SK-N-SH (cell line): Measurements from ENCODE around the gene MGAT5B. TPM values are rescaled to one million over a fixed set of nuclear protein-coding genes. Genes with fewer than 3 reads are reported as not detected.
A peak's percentile ranks its signal among the peaks of the same experiment; 100 is the strongest.

ENCODE experiments used
- CTCF ChIA-PET: fragments of 300-600, 350-600 bp; formaldehyde crosslinking; extraction: SDS; loops from one replicate; lab custom pipeline; 2021; lab: Yijun Ruan, JAX
- POLR2A ChIA-PET: fragments of 350-600 bp; sonication (Branson Sonifier 250); formaldehyde crosslinking; extraction: SDS; loops from one replicate; lab custom pipeline; 2020; ENCODE audit warnings: antibody characterized with exemption, inconsistent platforms; lab: Yijun Ruan, JAX
- DNase-seq: peaks from one replicate; pipeline ENCODE4 v3.0.0; 2012
- H2AFZ ChIP-seq: fragments of 200-600 bp; sonication (generic); 2 replicates; pipeline ENCODE4 v1.8.1; 2016; ENCODE audit warnings: antibody characterized with exemption, mild to moderate bottlenecking, low read depth
- H3F3A ChIP-seq: fragments of 200-600 bp; sonication (generic); replicated peaks from 2 replicates; pipeline ENCODE3; 2016; ENCODE audit warnings: antibody characterized with exemption, mild to moderate bottlenecking; ENCODE audit not compliant: insufficient read depth
- H3K27ac ChIP-seq, 2 experiments: fragments of 200-500 bp in 1 of 2; fragments of 200-600 bp in 1 of 2; sonication (Bioruptor generic) in 1 of 2; sonication (generic), shearing (Covaris generic) in 1 of 2; 2 replicates each; pipeline versions ENCODE4 v1.5.1 to v1.6.1; 2014 to 2016; ENCODE audit warnings: low read depth in 2 of 2, inconsistent platforms in 1 of 2, low read length in 1 of 2, mild to moderate bottlenecking in 1 of 2, mixed read lengths in 1 of 2
- H3K27me3 ChIP-seq: fragments of 200-600 bp; sonication (generic), shearing (Covaris generic); 2 replicates; pipeline ENCODE4 v1.6.1; 2016; ENCODE audit warnings: mixed run types; ENCODE audit not compliant: insufficient read depth
- H3K36me3 ChIP-seq, 2 experiments: fragments of 200-500 bp in 1 of 2; fragments of 200-600 bp in 1 of 2; sonication (Bioruptor generic) in 1 of 2; sonication (generic) in 1 of 2; replicated peaks in 1 of 2; 2 replicates each; pipeline versions ENCODE3 to v1.5.1; 2014 to 2016; ENCODE audit warnings: low read length in 1 of 2, mild to moderate bottlenecking in 1 of 2; ENCODE audit not compliant: insufficient read depth in 2 of 2, control insufficient read depth in 1 of 2
- H3K4me1 ChIP-seq, 2 experiments: fragments of 200-500 bp in 1 of 2; fragments of 200-600 bp in 1 of 2; sonication (Bioruptor generic) in 1 of 2; sonication (generic), shearing (Covaris generic) in 1 of 2; 2 replicates each; pipeline versions ENCODE4 v1.5.1 to v1.6.1; 2014 to 2016; ENCODE audit warnings: low read depth in 1 of 2, low read length in 1 of 2, mixed run types in 1 of 2; ENCODE audit not compliant: insufficient read depth in 2 of 2, control insufficient read depth in 1 of 2
- H3K4me2 ChIP-seq: fragments of 200-600 bp; sonication (generic), shearing (Covaris generic); 2 replicates; pipeline ENCODE4 v1.6.1; 2017; ENCODE audit warnings: mixed run types
- H3K4me3 ChIP-seq, 2 experiments: fragments of 200-500 bp in 1 of 2; fragments of 200-600 bp in 1 of 2; sonication (Bioruptor generic) in 1 of 2; sonication (generic), shearing (Covaris generic) in 1 of 2; 2 replicates each; pipeline versions ENCODE4 v1.5.1 to v1.8.1; 2014 to 2016; ENCODE audit warnings: low read depth in 2 of 2, inconsistent platforms in 1 of 2, low read length in 1 of 2, mild to moderate bottlenecking in 1 of 2, mixed read lengths in 1 of 2, moderate library complexity in 1 of 2
- H3K79me2 ChIP-seq: fragments of 200-600 bp; sonication (generic); 2 replicates; pipeline ENCODE4 v1.8.1; 2017; ENCODE audit warnings: mild to moderate bottlenecking; ENCODE audit not compliant: insufficient read depth
- H3K9ac ChIP-seq: fragments of 200-600 bp; sonication (generic); 2 replicates; pipeline ENCODE4 v1.6.1; 2017; ENCODE audit warnings: mixed run types
- H3K9me2 ChIP-seq: fragments of 200-600 bp; sonication (generic); 2 replicates; pipeline ENCODE4 v1.6.1; 2017; ENCODE audit warnings: mixed run types
- H3K9me3 ChIP-seq: fragments of 200-600 bp; sonication (generic); 2 replicates; pipeline ENCODE4 v1.6.1; 2017; ENCODE audit warnings: mixed run types, mild to moderate bottlenecking, moderate library complexity
- H4K20me1 ChIP-seq: fragments of 200-600 bp; sonication (generic); 2 replicates; pipeline ENCODE4 v1.6.1; 2017; ENCODE audit warnings: mild to moderate bottlenecking, mixed run types; ENCODE audit not compliant: insufficient read depth
- CHD2 ChIP-seq: fragments of 150-350 bp; IDR thresholded peaks from 2 replicates; pipeline ENCODE4 v1.6.1; 2018; ENCODE audit warnings: low read length; ENCODE audit not compliant: partially characterized antibody
- ELF1 ChIP-seq: IDR thresholded peaks from 2 replicates; pipeline ENCODE4 v1.4.0; 2012
- EP300 ChIP-seq, 2 experiments: IDR thresholded peaks; 2 replicates each; pipeline versions ENCODE4 v1.4.0 to v1.6.1; 2012; ENCODE audit warnings: borderline replicate concordance in 1 of 2, low read depth in 1 of 2, low read length in 1 of 2
- FOSL2 ChIP-seq: IDR thresholded peaks from 2 replicates; pipeline ENCODE4 v1.4.0; 2012; ENCODE audit warnings: low read depth, mild to moderate bottlenecking, moderate library complexity, borderline replicate concordance
- FOXJ3 ChIP-seq: sonication (generic); formaldehyde crosslinking; IDR thresholded peaks from 2 replicates; pipeline ENCODE4 v1.5.1; 2020; ENCODE audit warnings: mild to moderate bottlenecking, missing genetic modification reagents
- GATA2 ChIP-seq: sonication (generic); formaldehyde crosslinking; IDR thresholded peaks from 2 replicates; pipeline ENCODE4 v1.5.0; 2020; ENCODE audit warnings: mild to moderate bottlenecking, missing genetic modification reagents
- IRF3 ChIP-seq: fragments of 150-350 bp; IDR thresholded peaks from 2 replicates; pipeline ENCODE4 v1.6.1; 2016; ENCODE audit warnings: mild to moderate bottlenecking, low read depth, low read length
- JUND ChIP-seq: IDR thresholded peaks from 2 replicates; pipeline ENCODE4 v1.4.0; 2012
- MEF2A ChIP-seq: IDR thresholded peaks from 2 replicates; pipeline ENCODE4 v1.4.0; 2012; ENCODE audit warnings: low read depth, borderline replicate concordance
- PBX3 ChIP-seq: IDR thresholded peaks from 2 replicates; pipeline ENCODE4; 2012
- RXRA ChIP-seq: IDR thresholded peaks from 2 replicates; pipeline ENCODE4 v1.4.0; 2012; ENCODE audit warnings: low read depth, mild to moderate bottlenecking, borderline replicate concordance
- TEAD4 ChIP-seq: IDR thresholded peaks from 2 replicates; pipeline ENCODE4 v1.4.0; 2012; ENCODE audit warnings: mild to moderate bottlenecking, borderline replicate concordance; ENCODE audit not compliant: insufficient read depth
- YY1 ChIP-seq: IDR thresholded peaks from 2 replicates; pipeline ENCODE4 v1.4.0; 2012; ENCODE audit warnings: low read depth, mild to moderate bottlenecking
- WGBS: methylation state at CpG from one replicate; pipeline ENCODE4 v1.1.6; 2017; ENCODE audit warnings: low lambda C conversion rate; 5-methylcytosine and 5-hydroxymethylcytosine counted together
- polyA plus RNA-seq, 3 experiments: library from polyadenylated mRNA; depleted of rRNA; stranded (reverse); fragments of >200 nt; gene quantifications; 2 replicates each; pipeline ENCODE4 v1.2.3, GENCODE V29; 2012
- TF ChIP-seq, protein P1 (sequence below): fragments of 200-600 bp; sonication (generic); IDR thresholded peaks from 2 replicates; pipeline ENCODE4 v1.6.1; 2017; ENCODE audit warnings: antibody characterized with exemption, mild to moderate bottlenecking, moderate library complexity
- TF ChIP-seq, protein P2 (sequence below): IDR thresholded peaks from 2 replicates; pipeline ENCODE4 v1.4.0; 2012; ENCODE audit warnings: low read depth, borderline replicate concordance

MGAT5B gene
- polyA plus RNA-seq, 1 of the 3 experiments (the other 2 are of a cell fraction), result 13.8 TPM

GRCh38 chr17:76957678-76958464 is 89.7 kb downstream of the MGAT5B start:
- no peak overlapping the region for H3K9ac ChIP-seq
- POLR2A ChIA-PET, result interaction anchor here (0.9 kb wide), 1 partner anchor 11 kb away, joined by 3 read pairs; no protein-coding TSS in a partner anchor

More at GRCh38 chr17:76957678-76958464, 89.7 kb downstream of the MGAT5B start:
- Histone ChIP-seq H3K27ac (no peak overlapping the region), H3K27me3 (no peaks in the 10 kb centered on the region), H3K79me2 (no peaks in the 10 kb centered on the region), H3F3A (no peaks in the 10 kb centered on the region), H3K4me3 (no peak overlapping the region), H3K36me3 (no peaks in the 10 kb centered on the region), H2AFZ (no peak overlapping the region), H3K4me2 (peak overlapping the region; percentile 12; the same call in 1 of the 2 replicates), H3K9me3 (no peaks in the 10 kb centered on the region), H3K9me2 (no peaks in the 10 kb centered on the region), H3K4me1 (peaks cover 0 to 8% of the 10 kb centered on the region in 2 experiments; a peak in 2 of 4 replicates), H4K20me1 (no peaks in the 10 kb centered on the region)
- CTCF ChIA-PET, result interaction anchor here (0.6 to 3.2 kb wide), 5 partner anchors 18 to 98 kb away, joined by 3 to 21 read pairs (median 3); partner anchors contain the start of gene MGAT5B
- 79% methylated on average over 28 of the region's 28 CpGs for WGBS
- TF ChIP-seq CHD2 (no peak), EP300 (IDR thresholded peaks at IDR 0.05; ENCODE audit: borderline replicate concordance in 1 of 2, low read depth in 1 of 2, low read length in 1 of 2) (no peak), MEF2A (no peak), TEAD4 (no peak), YY1 (no peak), ELF1 (no peak), GATA2 (CRISPR knock-in tag) (no peak), FOSL2 (no peak), PBX3 (no peak), FOXJ3 (CRISPR knock-in tag) (no peak), RXRA (no peak), IRF3 (no peak), JUND (no peak)
- TF ChIP-seq, protein P1, sequence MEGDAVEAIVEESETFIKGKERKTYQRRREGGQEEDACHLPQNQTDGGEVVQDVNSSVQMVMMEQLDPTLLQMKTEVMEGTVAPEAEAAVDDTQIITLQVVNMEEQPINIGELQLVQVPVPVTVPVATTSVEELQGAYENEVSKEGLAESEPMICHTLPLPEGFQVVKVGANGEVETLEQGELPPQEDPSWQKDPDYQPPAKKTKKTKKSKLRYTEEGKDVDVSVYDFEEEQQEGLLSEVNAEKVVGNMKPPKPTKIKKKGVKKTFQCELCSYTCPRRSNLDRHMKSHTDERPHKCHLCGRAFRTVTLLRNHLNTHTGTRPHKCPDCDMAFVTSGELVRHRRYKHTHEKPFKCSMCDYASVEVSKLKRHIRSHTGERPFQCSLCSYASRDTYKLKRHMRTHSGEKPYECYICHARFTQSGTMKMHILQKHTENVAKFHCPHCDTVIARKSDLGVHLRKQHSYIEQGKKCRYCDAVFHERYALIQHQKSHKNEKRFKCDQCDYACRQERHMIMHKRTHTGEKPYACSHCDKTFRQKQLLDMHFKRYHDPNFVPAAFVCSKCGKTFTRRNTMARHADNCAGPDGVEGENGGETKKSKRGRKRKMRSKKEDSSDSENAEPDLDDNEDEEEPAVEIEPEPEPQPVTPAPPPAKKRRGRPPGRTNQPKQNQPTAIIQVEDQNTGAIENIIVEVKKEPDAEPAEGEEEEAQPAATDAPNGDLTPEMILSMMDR, result no peak
- TF ChIP-seq, protein P2, sequence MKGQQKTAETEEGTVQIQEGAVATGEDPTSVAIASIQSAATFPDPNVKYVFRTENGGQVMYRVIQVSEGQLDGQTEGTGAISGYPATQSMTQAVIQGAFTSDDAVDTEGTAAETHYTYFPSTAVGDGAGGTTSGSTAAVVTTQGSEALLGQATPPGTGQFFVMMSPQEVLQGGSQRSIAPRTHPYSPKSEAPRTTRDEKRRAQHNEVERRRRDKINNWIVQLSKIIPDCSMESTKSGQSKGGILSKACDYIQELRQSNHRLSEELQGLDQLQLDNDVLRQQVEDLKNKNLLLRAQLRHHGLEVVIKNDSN, result no peak
- DNase-seq, result no peak
